Measurements from ENCODE around the gene TP53I13. TPM values are rescaled to one million over a fixed set of nuclear protein-coding genes. Genes with fewer than 3 reads are reported as not detected.

The TP53I13 gene
- polyA plus RNA-seq, 4 donors = 66.4 to 326 (median 192) TPM

- Histone ChIP-seq H3K9me3 (ENCODE audit: control insufficient read depth in 2 of 2, insufficient read depth in 1 of 2, low read depth in 1 of 2, low read length in 1 of 2) (no peaks in the 10 kb centered on the region), H3K4me3 (ENCODE audit: low read depth in 1 of 3, low read length in 3 of 3) (peak overlapping the region in 1 of 3 donors; percentile 24), H3K27me3 (ENCODE audit: control insufficient read depth in 3 of 3, insufficient read depth in 3 of 3, low read length in 3 of 3) (peaks cover 0 to 58% (median 0%) of the 10 kb centered on the region in 3 donors), H3K4me1 (ENCODE audit: control insufficient read depth in 3 of 3, insufficient read depth in 2 of 3, low read depth in 1 of 3, low read length in 2 of 3) (peaks cover 5 to 41% (median 8%) of the 10 kb centered on the region in 3 donors), H3K27ac (ENCODE audit: low read depth in 1 of 3, low read length in 2 of 3) (no peak overlapping the region), H3K36me3 (ENCODE audit: control insufficient read depth in 3 of 3, insufficient read depth in 2 of 3, low read depth in 1 of 3, low read length in 3 of 3) (peaks cover 0 to 8% (median 0%) of the 10 kb centered on the region in 3 donors)
- DNase-seq (peak in 1 of 2 donors; percentile 41), FAIRE-seq (no peak)
- 41 to 57% (median 43%) methylated on average over 60 to 85 of the region's 85 CpGs for WGBS, 3 donors
These were observed 44.1 kb downstream of the TP53I13 start for GRCh38 chr17:29612404-29613280.

GRCh38 chr17:29613352-29613837, 44.9 kb downstream of the TP53I13 start:
- H3K27ac ChIP-seq (ENCODE audit: low read depth in 1 of 3, low read length in 2 of 3) = no peak overlapping the region
- peaks cover 0 to 66% (median 0%) of the 10 kb centered on the region in 3 donors for H3K27me3 ChIP-seq (ENCODE audit: control insufficient read depth in 3 of 3, insufficient read depth in 3 of 3, low read length in 3 of 3)
- FAIRE-seq = no peak
- H3K4me3 ChIP-seq (ENCODE audit: low read depth in 1 of 3, low read length in 3 of 3) = peak overlapping the region in 2 of 3 donors; percentile 11 to 24
- peaks cover 5 to 47% (median 8%) of the 10 kb centered on the region in 3 donors for H3K4me1 ChIP-seq (ENCODE audit: control insufficient read depth in 3 of 3, insufficient read depth in 2 of 3, low read depth in 1 of 3, low read length in 2 of 3)
- WGBS, 3 donors = 0 to 6% (median 1%) methylated on average over 13 to 50 of the region's 50 CpGs
- H3K36me3 ChIP-seq (ENCODE audit: control insufficient read depth in 3 of 3, insufficient read depth in 2 of 3, low read depth in 1 of 3, low read length in 3 of 3) = peaks cover 0 to 8% (median 0%) of the 10 kb centered on the region in 3 donors
- peak; percentile 87 to 96 for DNase-seq
- no peaks in the 10 kb centered on the region for H3K9me3 ChIP-seq (ENCODE audit: control insufficient read depth in 2 of 2, insufficient read depth in 1 of 2, low read depth in 1 of 2, low read length in 1 of 2)

- H3K27ac ChIP-seq (ENCODE audit: low read depth in 1 of 3, low read length in 2 of 3) = no peak overlapping the region
- H3K27me3 ChIP-seq (ENCODE audit: control insufficient read depth in 3 of 3, insufficient read depth in 3 of 3, low read length in 3 of 3) = peaks cover 0 to 71% (median 0%) of the 10 kb centered on the region in 3 donors
- DNase-seq (no peak), FAIRE-seq (no peak)
- no peaks in the 10 kb centered on the region for H3K9me3 ChIP-seq (ENCODE audit: control insufficient read depth in 2 of 2, insufficient read depth in 1 of 2, low read depth in 1 of 2, low read length in 1 of 2)
- H3K4me3 ChIP-seq (ENCODE audit: low read depth in 1 of 3, low read length in 3 of 3) = peak overlapping the region in 2 of 3 donors; percentile 11 to 24
- peaks cover 0 to 8% (median 0%) of the 10 kb centered on the region in 3 donors for H3K36me3 ChIP-seq (ENCODE audit: control insufficient read depth in 3 of 3, insufficient read depth in 2 of 3, low read depth in 1 of 3, low read length in 3 of 3)
- 15 to 21% (median 16%) methylated on average over 13 of the region's 13 CpGs for WGBS, 3 donors
- peaks cover 5 to 47% (median 8%) of the 10 kb centered on the region in 3 donors for H3K4me1 ChIP-seq (ENCODE audit: control insufficient read depth in 3 of 3, insufficient read depth in 2 of 3, low read depth in 1 of 3, low read length in 2 of 3)
These were observed 45.4 kb downstream of the TP53I13 start for GRCh38 chr17:29613856-29614255.

- peaks cover 0 to 8% (median 0%) of the 10 kb centered on the region in 3 donors for H3K36me3 ChIP-seq (ENCODE audit: control insufficient read depth in 3 of 3, insufficient read depth in 2 of 3, low read depth in 1 of 3, low read length in 3 of 3)
- WGBS, 3 donors = 31 to 62% (median 45%) methylated on average over 14 to 16 of the region's 16 CpGs
- no peaks in the 10 kb centered on the region for H3K9me3 ChIP-seq (ENCODE audit: control insufficient read depth in 2 of 2, insufficient read depth in 1 of 2, low read depth in 1 of 2, low read length in 1 of 2)
- no peak for DNase-seq
- H3K4me3 ChIP-seq (ENCODE audit: low read depth in 1 of 3, low read length in 3 of 3) = no peak overlapping the region
- peaks cover 0 to 77% (median 0%) of the 10 kb centered on the region in 3 donors for H3K27me3 ChIP-seq (ENCODE audit: control insufficient read depth in 3 of 3, insufficient read depth in 3 of 3, low read length in 3 of 3)
- no peak for FAIRE-seq
- no peak overlapping the region for H3K27ac ChIP-seq (ENCODE audit: low read depth in 1 of 3, low read length in 2 of 3)
- H3K4me1 ChIP-seq (ENCODE audit: control insufficient read depth in 3 of 3, insufficient read depth in 2 of 3, low read depth in 1 of 3, low read length in 2 of 3) = peaks cover 5 to 47% (median 8%) of the 10 kb centered on the region in 3 donors
These were observed 46.0 kb downstream of the TP53I13 start for GRCh38 chr17:29614349-29615047.

GRCh38 chr17:29615048-29615385, 46.5 kb downstream of the TP53I13 start:
- Histone ChIP-seq H3K4me1 (ENCODE audit: control insufficient read depth in 3 of 3, insufficient read depth in 2 of 3, low read depth in 1 of 3, low read length in 2 of 3) (peaks cover 5 to 47% (median 8%) of the 10 kb centered on the region in 3 donors), H3K4me3 (ENCODE audit: low read depth in 1 of 3, low read length in 3 of 3) (peak overlapping the region in 2 of 3 donors; percentile 35), H3K27me3 (ENCODE audit: control insufficient read depth in 3 of 3, insufficient read depth in 3 of 3, low read length in 3 of 3) (peaks cover 0 to 82% (median 0%) of the 10 kb centered on the region in 3 donors), H3K27ac (ENCODE audit: low read depth in 1 of 3, low read length in 2 of 3) (no peak overlapping the region), H3K36me3 (ENCODE audit: control insufficient read depth in 3 of 3, insufficient read depth in 2 of 3, low read depth in 1 of 3, low read length in 3 of 3) (peaks cover 0 to 8% (median 0%) of the 10 kb centered on the region in 3 donors), H3K9me3 (ENCODE audit: control insufficient read depth in 2 of 2, insufficient read depth in 1 of 2, low read depth in 1 of 2, low read length in 1 of 2) (no peaks in the 10 kb centered on the region)
- WGBS, 3 donors = 1 to 13% (median 5%) methylated on average over 15 of the region's 15 CpGs
- DNase-seq = peak; percentile 25 to 47
- FAIRE-seq = no peak

GRCh38 chr17:29615492-29616299, 47.2 kb downstream of the TP53I13 start:
- FAIRE-seq (no peak), DNase-seq (peak; percentile 89 to 92)
- Histone ChIP-seq H3K4me1 (ENCODE audit: control insufficient read depth in 3 of 3, insufficient read depth in 2 of 3, low read depth in 1 of 3, low read length in 2 of 3) (peaks cover 5 to 47% (median 8%) of the 10 kb centered on the region in 3 donors), H3K36me3 (ENCODE audit: control insufficient read depth in 3 of 3, insufficient read depth in 2 of 3, low read depth in 1 of 3, low read length in 3 of 3) (peaks cover 0 to 8% (median 0%) of the 10 kb centered on the region in 3 donors), H3K4me3 (ENCODE audit: low read depth in 1 of 3, low read length in 3 of 3) (peak overlapping the region in 2 of 3 donors; percentile 35 to 37), H3K27ac (ENCODE audit: low read depth in 1 of 3, low read length in 2 of 3) (no peak overlapping the region), H3K9me3 (ENCODE audit: control insufficient read depth in 2 of 2, insufficient read depth in 1 of 2, low read depth in 1 of 2, low read length in 1 of 2) (no peaks in the 10 kb centered on the region), H3K27me3 (ENCODE audit: control insufficient read depth in 3 of 3, insufficient read depth in 3 of 3, low read length in 3 of 3) (peaks cover 0 to 88% (median 0%) of the 10 kb centered on the region in 3 donors)
- WGBS, 3 donors = 2 to 3% (median 2%) methylated on average over 67 to 74 of the region's 74 CpGs

GRCh38 chr17:29616300-29617048, 48.0 kb downstream of the TP53I13 start:
- Histone ChIP-seq H3K4me3 (ENCODE audit: low read depth in 1 of 3, low read length in 3 of 3) (peak overlapping the region in 2 of 3 donors; percentile 35 to 37), H3K36me3 (ENCODE audit: control insufficient read depth in 3 of 3, insufficient read depth in 2 of 3, low read depth in 1 of 3, low read length in 3 of 3) (peaks cover 0 to 6% (median 0%) of the 10 kb centered on the region in 3 donors), H3K4me1 (ENCODE audit: control insufficient read depth in 3 of 3, insufficient read depth in 2 of 3, low read depth in 1 of 3, low read length in 2 of 3) (peaks cover 5 to 47% (median 8%) of the 10 kb centered on the region in 3 donors), H3K27me3 (ENCODE audit: control insufficient read depth in 3 of 3, insufficient read depth in 3 of 3, low read length in 3 of 3) (peaks cover 0 to 95% (median 0%) of the 10 kb centered on the region in 3 donors), H3K9me3 (ENCODE audit: control insufficient read depth in 2 of 2, insufficient read depth in 1 of 2, low read depth in 1 of 2, low read length in 1 of 2) (no peaks in the 10 kb centered on the region), H3K27ac (ENCODE audit: low read depth in 1 of 3, low read length in 2 of 3) (no peak overlapping the region)
- DNase-seq (peak in 1 of 2 donors; percentile 35), FAIRE-seq (no peak)
- 12 to 21% (median 14%) methylated on average over 32 of the region's 32 CpGs for WGBS, 3 donors

Data from small intestine (tissue), 7 donors.